IMR-90 (cell line): ENCODE measurements around the gene CAPN10.

Source experiments
- BHLHE40 ChIP-seq: fragments of 150-350 bp; IDR thresholded peaks from 2 replicates; pipeline ENCODE4 v1.6.1; 2016; ENCODE audit warnings: mild to moderate bottlenecking, low read depth, low read length
- CEBPB ChIP-seq: IDR thresholded peaks from 2 replicates; pipeline ENCODE4 v1.6.1; 2012; ENCODE audit warnings: low read depth, low read length, improper control_type of control experiment
- CHD1 ChIP-seq: IDR thresholded peaks from 2 replicates; pipeline ENCODE4 v1.6.1; 2012; ENCODE audit warnings: low read depth, low read length, improper control_type of control experiment
- FOS ChIP-seq: fragments of 150-350 bp; IDR thresholded peaks from 2 replicates; pipeline ENCODE4 v1.6.1; 2016; ENCODE audit warnings: low read depth, low read length
- MAZ ChIP-seq: IDR thresholded peaks from 2 replicates; pipeline ENCODE4 v1.6.1; 2012; ENCODE audit warnings: low read depth, mild to moderate bottlenecking, low read length, improper control_type of control experiment, moderate library complexity, borderline replicate concordance
- MXI1 ChIP-seq: IDR thresholded peaks from 2 replicates; pipeline ENCODE4 v1.6.1; 2012; ENCODE audit warnings: low read depth, mild to moderate bottlenecking, low read length, moderate library complexity, borderline replicate concordance
- NFE2L2 ChIP-seq: fragments of 150-350 bp; IDR thresholded peaks from 2 replicates; pipeline ENCODE4 v1.6.1; 2016; ENCODE audit warnings: low read depth, mild to moderate bottlenecking, low read length
- POLR2A ChIP-seq: IDR thresholded peaks from 2 replicates; pipeline ENCODE4 v1.6.1; 2012; ENCODE audit warnings: mild to moderate bottlenecking, low read depth, low read length
- RCOR1 ChIP-seq: IDR thresholded peaks from 2 replicates; pipeline ENCODE4 v1.6.1; 2012; ENCODE audit warnings: mild to moderate bottlenecking, low read length, improper control_type of control experiment; ENCODE audit not compliant: insufficient replicate concordance
- SMC3 ChIP-seq: fragments of 150-350 bp; IDR thresholded peaks from 2 replicates; pipeline ENCODE4 v1.6.1; 2016; ENCODE audit warnings: low read depth, mild to moderate bottlenecking, antibody characterized with exemption, low read length, moderate library complexity
- TF ChIP-seq, protein P1 (sequence below): conservative IDR thresholded peaks from 2 replicates; pipeline ENCODE4 v1.5.1; 2012; ENCODE audit warnings: mild to moderate bottlenecking, low read depth, low read length, improper control_type of control experiment
- TF ChIP-seq, protein P2 (sequence below): fragments of 150-350 bp; IDR thresholded peaks from 2 replicates; pipeline ENCODE4 v1.6.1; 2017; ENCODE audit warnings: mild to moderate bottlenecking, antibody characterized with exemption, low read length, low read depth

DNA sequence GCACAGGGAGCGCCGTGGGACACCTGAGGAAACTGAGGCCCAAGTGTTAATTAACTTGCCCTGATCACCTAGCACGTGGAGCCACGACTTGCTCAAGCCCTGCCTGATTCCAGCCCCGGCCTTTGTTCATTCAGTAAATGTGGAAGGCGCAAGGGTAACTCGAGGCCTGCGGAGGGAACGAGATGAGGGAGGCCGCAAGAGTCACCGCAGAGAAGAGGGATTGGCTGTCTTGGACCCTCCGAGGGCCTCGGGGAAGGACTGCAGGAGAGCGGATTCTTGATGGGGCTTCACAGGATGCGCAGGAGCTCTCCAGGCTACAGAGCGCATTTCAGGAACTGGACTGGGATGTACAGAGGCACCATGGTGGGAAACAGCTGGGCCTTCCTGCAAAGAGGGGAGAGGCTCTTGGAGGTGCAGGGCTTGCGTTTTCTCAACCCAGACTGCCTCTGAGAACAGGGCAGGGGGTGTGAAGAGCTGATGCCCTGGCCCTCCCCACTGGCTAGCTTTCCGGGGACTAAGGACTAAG, 28.2 kb upstream of the CAPN10 start:
- TF ChIP-seq, protein P1, sequence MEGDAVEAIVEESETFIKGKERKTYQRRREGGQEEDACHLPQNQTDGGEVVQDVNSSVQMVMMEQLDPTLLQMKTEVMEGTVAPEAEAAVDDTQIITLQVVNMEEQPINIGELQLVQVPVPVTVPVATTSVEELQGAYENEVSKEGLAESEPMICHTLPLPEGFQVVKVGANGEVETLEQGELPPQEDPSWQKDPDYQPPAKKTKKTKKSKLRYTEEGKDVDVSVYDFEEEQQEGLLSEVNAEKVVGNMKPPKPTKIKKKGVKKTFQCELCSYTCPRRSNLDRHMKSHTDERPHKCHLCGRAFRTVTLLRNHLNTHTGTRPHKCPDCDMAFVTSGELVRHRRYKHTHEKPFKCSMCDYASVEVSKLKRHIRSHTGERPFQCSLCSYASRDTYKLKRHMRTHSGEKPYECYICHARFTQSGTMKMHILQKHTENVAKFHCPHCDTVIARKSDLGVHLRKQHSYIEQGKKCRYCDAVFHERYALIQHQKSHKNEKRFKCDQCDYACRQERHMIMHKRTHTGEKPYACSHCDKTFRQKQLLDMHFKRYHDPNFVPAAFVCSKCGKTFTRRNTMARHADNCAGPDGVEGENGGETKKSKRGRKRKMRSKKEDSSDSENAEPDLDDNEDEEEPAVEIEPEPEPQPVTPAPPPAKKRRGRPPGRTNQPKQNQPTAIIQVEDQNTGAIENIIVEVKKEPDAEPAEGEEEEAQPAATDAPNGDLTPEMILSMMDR = no peak
- TF ChIP-seq POLR2A = no peak
- no peak for TF ChIP-seq CEBPB
- no peak for TF ChIP-seq SMC3
- TF ChIP-seq MAZ = no peak
- TF ChIP-seq, protein P2, sequence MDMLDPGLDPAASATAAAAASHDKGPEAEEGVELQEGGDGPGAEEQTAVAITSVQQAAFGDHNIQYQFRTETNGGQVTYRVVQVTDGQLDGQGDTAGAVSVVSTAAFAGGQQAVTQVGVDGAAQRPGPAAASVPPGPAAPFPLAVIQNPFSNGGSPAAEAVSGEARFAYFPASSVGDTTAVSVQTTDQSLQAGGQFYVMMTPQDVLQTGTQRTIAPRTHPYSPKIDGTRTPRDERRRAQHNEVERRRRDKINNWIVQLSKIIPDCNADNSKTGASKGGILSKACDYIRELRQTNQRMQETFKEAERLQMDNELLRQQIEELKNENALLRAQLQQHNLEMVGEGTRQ = no peak
- TF ChIP-seq MXI1 = no peak
- no peak for TF ChIP-seq FOS
- no peak for TF ChIP-seq BHLHE40
- TF ChIP-seq RCOR1 = no peak
- TF ChIP-seq NFE2L2 = no peak
- TF ChIP-seq CHD1 = no peak
